ENCODE data around the gene BMP7. TPM values are rescaled to one million over a fixed set of nuclear protein-coding genes. Genes with fewer than 3 reads are reported as not detected.

BMP7 gene
- total RNA-seq, 4 donors from 2014 or later: 19.2 to 39.2 (median 28.2) TPM

GRCh38 chr20:57140416-57140965 lies 126.0 kb downstream of the BMP7 start:
- DNase-seq (ENCODE audit: low spot score in 2 of 2): no peak
- Histone ChIP-seq H3K4me3 (no peak overlapping the region), H3K9me3 (no peaks in the 10 kb centered on the region), H3K27me3 (peaks cover 6% of the 10 kb centered on the region), H3K27ac (no peak overlapping the region), H3K36me3 (no peaks in the 10 kb centered on the region), H3K4me1 (no peaks in the 10 kb centered on the region)
- WGBS: 76% methylated on average over 7 of the region's 7 CpGs
- TF ChIP-seq POLR2A (IDR thresholded peaks at IDR 0.05) (no peak), EP300 (IDR thresholded peaks at IDR 0.05) (no peak), POLR2AphosphoS5 (IDR thresholded peaks at IDR 0.05) (no peak)
- TF ChIP-seq, protein P1, sequence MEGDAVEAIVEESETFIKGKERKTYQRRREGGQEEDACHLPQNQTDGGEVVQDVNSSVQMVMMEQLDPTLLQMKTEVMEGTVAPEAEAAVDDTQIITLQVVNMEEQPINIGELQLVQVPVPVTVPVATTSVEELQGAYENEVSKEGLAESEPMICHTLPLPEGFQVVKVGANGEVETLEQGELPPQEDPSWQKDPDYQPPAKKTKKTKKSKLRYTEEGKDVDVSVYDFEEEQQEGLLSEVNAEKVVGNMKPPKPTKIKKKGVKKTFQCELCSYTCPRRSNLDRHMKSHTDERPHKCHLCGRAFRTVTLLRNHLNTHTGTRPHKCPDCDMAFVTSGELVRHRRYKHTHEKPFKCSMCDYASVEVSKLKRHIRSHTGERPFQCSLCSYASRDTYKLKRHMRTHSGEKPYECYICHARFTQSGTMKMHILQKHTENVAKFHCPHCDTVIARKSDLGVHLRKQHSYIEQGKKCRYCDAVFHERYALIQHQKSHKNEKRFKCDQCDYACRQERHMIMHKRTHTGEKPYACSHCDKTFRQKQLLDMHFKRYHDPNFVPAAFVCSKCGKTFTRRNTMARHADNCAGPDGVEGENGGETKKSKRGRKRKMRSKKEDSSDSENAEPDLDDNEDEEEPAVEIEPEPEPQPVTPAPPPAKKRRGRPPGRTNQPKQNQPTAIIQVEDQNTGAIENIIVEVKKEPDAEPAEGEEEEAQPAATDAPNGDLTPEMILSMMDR (IDR thresholded peaks at IDR 0.05): no peak

- H3K4me1 ChIP-seq: no peaks in the 10 kb centered on the region
- no peak for DNase-seq (ENCODE audit: low spot score in 2 of 2)
- H3K27ac ChIP-seq: no peak overlapping the region
- H3K36me3 ChIP-seq: no peaks in the 10 kb centered on the region
- no peak overlapping the region for H3K4me3 ChIP-seq
- TF ChIP-seq, protein P1 (IDR thresholded peaks at IDR 0.05): no peak
- TF ChIP-seq POLR2A (IDR thresholded peaks at IDR 0.05): no peak
- no peak for TF ChIP-seq EP300 (IDR thresholded peaks at IDR 0.05)
- no peak for TF ChIP-seq POLR2AphosphoS5 (IDR thresholded peaks at IDR 0.05)
- no peaks in the 10 kb centered on the region for H3K9me3 ChIP-seq
- H3K27me3 ChIP-seq: peaks cover 6% of the 10 kb centered on the region
- 96% methylated on average over 8 of the region's 8 CpGs for WGBS
These were observed 126.9 kb downstream of the BMP7 start for GRCh38 chr20:57139342-57140093.

GRCh38 chr20:57138198-57138995 lies 128.0 kb downstream of the BMP7 start:
- 84% methylated on average over 17 of the region's 17 CpGs for WGBS
- H3K27ac ChIP-seq: no peak overlapping the region
- no peaks in the 10 kb centered on the region for H3K36me3 ChIP-seq
- TF ChIP-seq POLR2AphosphoS5 (IDR thresholded peaks at IDR 0.05) (no peak), EP300 (IDR thresholded peaks at IDR 0.05) (no peak), POLR2A (IDR thresholded peaks at IDR 0.05) (no peak)
- TF ChIP-seq, protein P1 (IDR thresholded peaks at IDR 0.05): no peak
- no peaks in the 10 kb centered on the region for H3K4me1 ChIP-seq
- no peaks in the 10 kb centered on the region for H3K9me3 ChIP-seq
- H3K27me3 ChIP-seq: peaks cover 6% of the 10 kb centered on the region
- no peak for DNase-seq (ENCODE audit: low spot score in 2 of 2)
- no peak overlapping the region for H3K4me3 ChIP-seq

- WGBS: 87% methylated on average over 1 of the region's 1 CpG
- no peaks in the 10 kb centered on the region for H3K9me3 ChIP-seq
- no peak for TF ChIP-seq EP300 (IDR thresholded peaks at IDR 0.05)
- TF ChIP-seq POLR2A (IDR thresholded peaks at IDR 0.05): no peak
- TF ChIP-seq, protein P1 (IDR thresholded peaks at IDR 0.05): no peak
- TF ChIP-seq POLR2AphosphoS5 (IDR thresholded peaks at IDR 0.05): no peak
- no peaks in the 10 kb centered on the region for H3K27me3 ChIP-seq
- DNase-seq (ENCODE audit: low spot score in 2 of 2): no peak
- H3K4me3 ChIP-seq: no peak overlapping the region
- no peak overlapping the region for H3K27ac ChIP-seq
- H3K36me3 ChIP-seq: no peaks in the 10 kb centered on the region
- H3K4me1 ChIP-seq: no peaks in the 10 kb centered on the region
These were observed 128.8 kb downstream of the BMP7 start for GRCh38 chr20:57137676-57138075.

DNA sequence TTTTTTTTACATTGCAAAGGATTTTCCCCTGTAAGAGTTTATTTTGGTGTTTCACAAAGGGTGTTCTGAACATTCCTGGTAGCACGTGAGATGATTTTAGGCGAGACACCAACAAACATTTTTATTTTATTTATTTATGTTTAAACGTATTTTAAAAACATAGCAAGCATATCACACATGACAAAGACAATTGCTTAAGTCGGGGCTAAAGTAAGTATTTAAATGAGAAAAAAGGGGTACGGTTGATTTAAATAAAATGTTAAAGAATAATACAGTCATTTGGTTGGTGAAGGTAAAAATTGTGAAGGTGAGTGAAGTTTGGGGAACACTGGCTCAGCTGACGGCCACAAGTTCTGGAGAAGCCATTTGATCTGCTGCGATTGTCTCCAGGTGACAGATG lies 129.7 kb downstream of the BMP7 start:
- H3K9me3 ChIP-seq: no peaks in the 10 kb centered on the region
- H3K27ac ChIP-seq: no peak overlapping the region
- no peak for TF ChIP-seq EP300 (IDR thresholded peaks at IDR 0.05)
- TF ChIP-seq, protein P1 (IDR thresholded peaks at IDR 0.05): no peak
- TF ChIP-seq POLR2AphosphoS5 (IDR thresholded peaks at IDR 0.05): no peak
- no peak for TF ChIP-seq POLR2A (IDR thresholded peaks at IDR 0.05)
- H3K36me3 ChIP-seq: no peaks in the 10 kb centered on the region
- no peak for DNase-seq (ENCODE audit: low spot score in 2 of 2)
- H3K27me3 ChIP-seq: no peaks in the 10 kb centered on the region
- 85% methylated on average over 7 of the region's 7 CpGs for WGBS
- H3K4me1 ChIP-seq: no peaks in the 10 kb centered on the region
- H3K4me3 ChIP-seq: no peak overlapping the region
